T-helper 17 cell (primary cell): ENCODE data around the gene METTL26. TPM values are rescaled to one million over a fixed set of nuclear protein-coding genes. Genes with fewer than 3 reads are reported as not detected.
"Not testable (repeated sequence)": the region's sequence is repeated elsewhere in the genome, so short reads cannot be mapped to it uniquely, and the experiment has no call there.

Experiments
- ATAC-seq: fragments of 150-1000 bp; cut with Tn5 transposase; 2 replicates; pipeline ENCODE4 v1.10.0; 2021; ENCODE audit warnings: mild to moderate bottlenecking, moderate library complexity
- DNase-seq, 3 donors: peaks; one replicate each; pipeline versions ENCODE4 v3.0.0 to v3.0.0-alpha.2; 2020 to 2021
- H3K9me3 ChIP-seq: one replicate; pipeline ENCODE4 v1.7.0; 2013; ENCODE audit warnings: low read length, mild to moderate bottlenecking; ENCODE audit not compliant: control insufficient read depth, poor library complexity, severe bottlenecking
- H3K27ac Mint-ChIP-seq: one replicate; pipeline ENCODE4 v1.8.0; 2022; ENCODE audit warnings: mild to moderate bottlenecking, moderate library complexity, mixed read lengths
- H3K27me3 Mint-ChIP-seq: one replicate; pipeline ENCODE4 v1.8.0; 2022; ENCODE audit warnings: mixed read lengths
- H3K36me3 Mint-ChIP-seq: one replicate; pipeline ENCODE4 v1.8.0; 2022; ENCODE audit warnings: low read depth, mixed read lengths
- H3K4me1 Mint-ChIP-seq: one replicate; pipeline ENCODE4 v1.8.0; 2022; ENCODE audit warnings: mild to moderate bottlenecking, mixed read lengths
- H3K4me3 Mint-ChIP-seq: one replicate; pipeline ENCODE4 v1.8.0; 2022; ENCODE audit warnings: mild to moderate bottlenecking, moderate library complexity, mixed read lengths
- total RNA-seq, 4 donors: library from RNA in 2 of 4; stranded (reverse) in 2 of 4; gene quantifications; one replicate each; pipeline ENCODE4 v1.2.3 and lab custom pipeline; 2022 to 2026

Gene METTL26
- total RNA-seq, 2 donors from 2014 or later, result 39.2 to 40.4 TPM

DNA sequence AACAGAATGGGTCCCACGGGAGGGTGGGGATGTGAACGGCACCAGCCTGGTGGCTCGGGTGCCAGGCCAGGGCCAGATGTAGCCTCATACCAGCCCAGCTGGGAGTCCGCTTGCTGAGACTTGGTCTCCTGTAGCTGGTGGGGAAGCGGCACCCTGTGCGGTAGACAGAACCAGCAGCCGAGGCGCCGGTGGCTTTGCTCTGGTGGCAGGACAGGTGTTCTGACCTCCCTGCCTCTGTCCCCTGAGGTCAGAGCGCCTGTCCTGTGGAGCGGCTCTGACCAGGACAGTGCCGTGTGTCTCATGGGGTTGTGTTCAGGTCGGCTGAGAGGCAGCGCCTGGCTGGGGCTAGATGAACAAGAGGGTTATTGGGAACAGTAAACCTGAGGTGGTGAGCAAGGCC is 26.1 kb downstream of the METTL26 start:
- ATAC-seq, result no peak
- peaks cover 5% of the 10 kb centered on the region for H3K36me3 Mint-ChIP-seq
- H3K4me1 Mint-ChIP-seq, result peaks cover 13% of the 10 kb centered on the region
- H3K4me3 Mint-ChIP-seq, result no peak overlapping the region
- no peaks in the 10 kb centered on the region for H3K27me3 Mint-ChIP-seq
- no peak overlapping the region for H3K27ac Mint-ChIP-seq
- H3K9me3 ChIP-seq, result no peaks in the 10 kb centered on the region
- no peak for DNase-seq

DNA sequence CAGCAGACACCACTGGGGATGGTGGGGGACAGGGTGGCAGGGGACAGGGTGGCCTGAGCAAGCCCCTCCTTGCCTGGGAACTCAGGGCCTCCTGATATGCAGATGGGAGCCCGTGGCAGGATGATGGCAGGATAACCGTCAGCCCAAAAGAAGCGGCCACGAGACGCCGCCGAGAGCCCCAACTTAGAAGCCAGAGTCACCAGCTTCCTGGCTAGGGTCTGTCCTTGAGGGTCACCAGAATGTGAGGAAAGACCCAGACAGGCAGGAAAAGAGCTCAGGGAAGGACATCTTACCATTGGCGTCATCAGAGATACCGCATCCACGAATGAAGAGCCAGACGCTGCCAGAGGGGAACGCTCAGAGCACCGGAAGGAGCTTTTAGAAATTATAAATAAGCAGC is 26.8 kb downstream of the METTL26 start:
- no peak for ATAC-seq
- Mint-ChIP-seq H3K4me3 (no peak overlapping the region), H3K36me3 (no peaks in the 10 kb centered on the region), H3K27ac (peak overlapping the region; percentile 66), H3K4me1 (peaks cover 9% of the 10 kb centered on the region), H3K27me3 (no peaks in the 10 kb centered on the region)
- no peak for DNase-seq
- H3K9me3 ChIP-seq, result no peaks in the 10 kb centered on the region

DNA sequence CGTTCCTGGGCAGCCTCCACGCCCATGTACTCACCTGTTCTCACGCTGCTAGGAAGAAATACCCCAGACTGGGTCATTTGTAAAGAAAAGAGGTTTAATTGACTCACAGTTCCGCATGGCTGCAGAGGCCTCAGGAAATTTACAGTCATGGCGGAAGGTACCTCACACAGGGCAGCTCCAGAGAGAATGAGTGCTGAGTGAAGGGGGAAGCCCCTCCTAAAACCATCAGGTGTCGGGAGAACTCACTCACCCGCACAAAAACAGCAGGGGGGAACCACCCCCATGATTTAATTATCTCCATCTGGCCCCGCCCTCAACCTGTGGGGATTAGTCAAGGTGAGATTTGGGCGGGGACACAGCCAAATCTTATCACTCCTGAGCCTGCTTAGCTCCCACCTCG is 28.1 kb downstream of the METTL26 start:
- Mint-ChIP-seq H3K27ac (no peak overlapping the region), H3K4me3 (no peak overlapping the region), H3K36me3 (peaks cover 2% of the 10 kb centered on the region)

DNA sequence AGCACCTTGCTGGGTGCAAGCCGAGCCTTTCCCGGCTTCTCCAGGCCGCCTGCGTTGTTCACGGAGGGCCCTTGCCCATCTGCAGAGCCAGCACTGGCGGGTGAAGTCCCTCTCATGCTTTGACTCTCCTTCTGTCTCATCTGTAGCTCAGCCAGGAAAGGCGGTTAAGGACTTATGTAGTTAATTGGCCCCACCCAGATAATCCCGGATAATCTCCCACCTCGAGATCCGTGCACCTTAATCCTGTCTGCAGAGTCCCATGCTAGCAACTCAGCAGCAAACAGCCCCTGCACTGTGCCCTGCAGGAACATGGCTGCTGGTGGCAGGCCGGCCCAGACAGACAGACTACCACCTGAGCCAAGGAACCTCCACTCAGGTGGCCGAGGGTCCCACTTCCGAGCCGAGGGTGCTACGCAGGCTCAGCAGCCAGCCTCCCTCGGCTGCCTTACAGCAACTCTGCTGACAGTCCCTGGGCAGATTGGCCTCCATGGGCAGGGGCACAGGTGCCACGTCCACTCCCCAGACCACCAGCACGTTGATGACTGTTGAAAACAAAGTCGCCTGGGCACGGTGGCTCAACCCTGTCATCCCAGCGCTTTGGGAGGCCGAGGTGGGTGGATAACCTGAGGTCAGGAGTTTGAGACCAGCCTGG is 29.3 kb downstream of the METTL26 start:
- no peak overlapping the region for H3K27ac Mint-ChIP-seq
- ATAC-seq, result no peak
- H3K36me3 Mint-ChIP-seq, result peaks cover 2% of the 10 kb centered on the region
- H3K4me3 Mint-ChIP-seq, result no peak overlapping the region
- no peak for DNase-seq
- H3K4me1 Mint-ChIP-seq, result peaks cover 12% of the 10 kb centered on the region
- no peaks in the 10 kb centered on the region for H3K27me3 Mint-ChIP-seq
- H3K9me3 ChIP-seq, result no peaks in the 10 kb centered on the region

More for the DNA sequence above, 28.1 kb downstream of the METTL26 start:
- H3K27me3 Mint-ChIP-seq, result no peaks in the 10 kb centered on the region
- ATAC-seq (no peak), DNase-seq (no peak)
- H3K4me1 Mint-ChIP-seq, result peaks cover 12% of the 10 kb centered on the region
- no peaks in the 10 kb centered on the region for H3K9me3 ChIP-seq

DNA sequence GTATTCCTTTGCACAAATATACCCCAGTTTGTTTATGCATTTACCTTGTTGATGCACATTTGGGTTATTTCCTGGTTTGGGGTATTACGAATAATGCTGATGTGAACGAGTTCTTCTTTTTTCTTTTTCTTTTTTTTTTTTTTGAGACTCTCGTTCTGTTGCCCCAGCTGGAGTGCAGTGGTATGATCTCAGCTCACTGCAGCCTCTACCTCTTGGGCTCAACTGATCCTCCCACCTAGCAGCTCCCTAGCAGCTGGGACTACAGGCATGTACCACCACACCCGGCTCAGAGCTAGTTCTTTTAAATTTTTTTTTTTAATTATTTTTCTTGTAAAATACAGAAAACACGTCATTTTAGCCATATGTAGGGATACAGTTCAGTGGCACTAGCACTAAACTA is 32.2 kb downstream of the METTL26 start:
- Mint-ChIP-seq H3K4me1 (peaks cover 4% of the 10 kb centered on the region), H3K4me3 (no peak overlapping the region), H3K36me3 (peaks cover 2% of the 10 kb centered on the region), H3K27ac (no peak overlapping the region), H3K27me3 (no peaks in the 10 kb centered on the region)
- H3K9me3 ChIP-seq, result no peaks in the 10 kb centered on the region
- ATAC-seq (no peak), DNase-seq (no peak)

DNA sequence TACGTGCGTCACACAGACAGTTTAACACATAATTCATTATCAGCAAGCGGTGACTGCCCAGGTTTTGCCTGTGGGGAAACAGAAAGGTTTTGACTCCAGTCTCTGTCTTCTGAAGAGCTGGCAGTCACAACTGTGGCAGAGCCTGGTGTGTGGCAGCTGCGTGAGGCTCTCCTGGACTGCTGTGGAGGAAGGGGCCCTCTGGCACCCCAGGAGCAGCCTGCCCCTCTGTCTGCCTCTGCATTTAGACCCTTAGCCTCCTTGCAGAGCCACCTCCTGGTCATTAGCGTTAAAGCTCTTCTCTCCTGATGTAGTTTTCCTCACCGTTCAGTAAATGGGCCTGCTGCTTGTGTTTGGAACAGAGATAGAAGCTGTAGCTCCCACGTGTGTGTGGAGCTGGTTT is 35.3 kb downstream of the METTL26 start:
- Mint-ChIP-seq H3K36me3 (peaks cover 2% of the 10 kb centered on the region), H3K27me3 (no peaks in the 10 kb centered on the region), H3K4me1 (peaks cover 8% of the 10 kb centered on the region), H3K27ac (no peak overlapping the region), H3K4me3 (no peak overlapping the region)
- ATAC-seq (no peak), DNase-seq (no peak)
- H3K9me3 ChIP-seq, result no peaks in the 10 kb centered on the region

DNA sequence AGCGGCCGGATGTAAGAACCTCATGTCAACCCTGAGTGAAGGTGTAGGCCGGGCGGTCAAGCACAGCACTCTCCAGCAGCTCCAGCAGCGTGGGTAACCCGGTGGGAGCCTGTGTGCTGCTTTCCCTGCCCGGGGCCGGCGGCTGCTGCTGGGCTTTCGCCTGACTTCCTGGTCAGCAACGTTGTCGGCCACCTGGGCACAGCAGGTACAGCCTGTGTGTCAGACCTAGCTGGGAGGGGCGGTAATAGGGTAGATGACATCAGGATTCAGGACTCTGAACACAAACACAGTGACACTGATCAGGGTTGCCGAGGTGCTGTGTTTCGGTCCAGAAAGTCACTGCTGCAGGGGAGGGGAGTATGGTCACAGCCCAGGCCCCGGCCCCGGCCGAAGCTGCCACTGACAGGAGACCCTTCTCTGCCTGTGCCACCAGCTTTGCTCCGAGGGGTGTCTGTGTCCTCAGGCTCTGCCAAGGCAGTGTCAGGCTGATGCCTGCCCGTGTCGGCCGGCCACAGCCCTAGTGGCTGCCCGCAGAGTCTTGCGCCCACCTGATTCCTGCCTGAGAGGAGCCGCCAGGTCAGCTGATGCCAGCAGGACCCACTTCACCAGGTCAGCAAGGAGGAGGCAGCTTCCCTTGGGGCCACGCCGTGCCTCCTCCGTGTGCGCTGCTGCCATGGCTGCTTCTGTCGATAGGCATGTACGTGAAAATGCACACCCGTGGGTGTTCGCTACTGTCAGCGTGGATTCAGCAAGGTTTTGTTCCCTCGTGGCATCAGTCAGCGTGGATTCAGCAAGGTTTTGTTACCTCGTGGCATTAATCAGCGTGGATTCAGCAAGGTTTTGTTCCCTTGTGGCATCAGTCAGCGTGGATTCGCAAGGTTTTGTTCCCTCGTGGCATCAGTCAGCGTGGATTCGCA is 37.0 kb downstream of the METTL26 start:
- DNase-seq (no peak), ATAC-seq (no peak)
- Mint-ChIP-seq H3K27me3 (no peaks in the 10 kb centered on the region), H3K27ac (no peak overlapping the region), H3K4me3 (no peak overlapping the region), H3K4me1 (peaks cover 11% of the 10 kb centered on the region), H3K36me3 (peaks cover 2% of the 10 kb centered on the region)
- H3K9me3 ChIP-seq, result no peaks in the 10 kb centered on the region

DNA sequence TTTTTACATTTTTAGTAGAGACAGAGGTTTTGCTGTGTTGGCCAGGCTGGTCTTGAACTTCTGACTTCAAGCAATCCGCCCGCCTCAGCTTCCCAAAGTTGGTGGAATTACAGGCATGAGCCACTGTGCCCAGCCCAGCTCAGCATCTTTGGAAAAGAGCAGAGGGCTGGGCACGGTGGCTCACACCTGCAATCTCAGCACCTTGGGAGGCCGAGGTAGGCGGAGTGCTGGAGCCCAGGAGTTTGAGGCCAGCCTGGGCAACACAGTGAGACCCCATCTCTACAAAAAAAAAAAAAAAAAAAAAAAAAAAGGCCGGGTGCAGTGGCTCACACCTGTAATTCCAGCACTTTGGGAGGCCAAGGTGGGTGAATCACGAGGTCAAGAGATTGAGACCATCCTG is 38.5 kb downstream of the METTL26 start:
- not testable (repeated sequence) for ATAC-seq, H3K9me3 ChIP-seq, H3K27me3 Mint-ChIP-seq, H3K36me3 Mint-ChIP-seq, DNase-seq, H3K4me3 Mint-ChIP-seq, H3K27ac Mint-ChIP-seq
- H3K4me1 Mint-ChIP-seq, result peaks cover 14% of the 10 kb centered on the region

DNA sequence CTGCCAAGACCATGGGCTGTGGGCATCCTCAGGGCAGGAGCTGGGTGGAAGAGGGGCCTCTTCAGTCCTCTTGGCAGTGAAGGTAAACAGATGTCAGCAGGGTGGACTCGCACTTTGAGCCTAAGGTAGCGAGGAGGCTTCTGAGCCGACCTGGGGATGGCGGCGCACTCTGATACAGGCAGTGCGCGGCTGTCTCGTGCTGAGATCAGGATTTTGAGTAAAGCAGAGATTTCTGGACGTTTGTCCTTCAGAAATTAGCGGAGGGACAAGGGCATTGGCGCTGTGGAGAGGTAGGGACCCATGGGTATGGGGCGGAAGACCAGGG is 39.4 kb downstream of the METTL26 start:
- H3K36me3 Mint-ChIP-seq, result no peaks in the 10 kb centered on the region
- no peaks in the 10 kb centered on the region for H3K27me3 Mint-ChIP-seq
- H3K27ac Mint-ChIP-seq, result no peak overlapping the region
- H3K4me1 Mint-ChIP-seq, result peaks cover 19% of the 10 kb centered on the region
- no peak overlapping the region for H3K4me3 Mint-ChIP-seq
- no peak for DNase-seq
- H3K9me3 ChIP-seq, result no peaks in the 10 kb centered on the region
- no peak for ATAC-seq

DNA sequence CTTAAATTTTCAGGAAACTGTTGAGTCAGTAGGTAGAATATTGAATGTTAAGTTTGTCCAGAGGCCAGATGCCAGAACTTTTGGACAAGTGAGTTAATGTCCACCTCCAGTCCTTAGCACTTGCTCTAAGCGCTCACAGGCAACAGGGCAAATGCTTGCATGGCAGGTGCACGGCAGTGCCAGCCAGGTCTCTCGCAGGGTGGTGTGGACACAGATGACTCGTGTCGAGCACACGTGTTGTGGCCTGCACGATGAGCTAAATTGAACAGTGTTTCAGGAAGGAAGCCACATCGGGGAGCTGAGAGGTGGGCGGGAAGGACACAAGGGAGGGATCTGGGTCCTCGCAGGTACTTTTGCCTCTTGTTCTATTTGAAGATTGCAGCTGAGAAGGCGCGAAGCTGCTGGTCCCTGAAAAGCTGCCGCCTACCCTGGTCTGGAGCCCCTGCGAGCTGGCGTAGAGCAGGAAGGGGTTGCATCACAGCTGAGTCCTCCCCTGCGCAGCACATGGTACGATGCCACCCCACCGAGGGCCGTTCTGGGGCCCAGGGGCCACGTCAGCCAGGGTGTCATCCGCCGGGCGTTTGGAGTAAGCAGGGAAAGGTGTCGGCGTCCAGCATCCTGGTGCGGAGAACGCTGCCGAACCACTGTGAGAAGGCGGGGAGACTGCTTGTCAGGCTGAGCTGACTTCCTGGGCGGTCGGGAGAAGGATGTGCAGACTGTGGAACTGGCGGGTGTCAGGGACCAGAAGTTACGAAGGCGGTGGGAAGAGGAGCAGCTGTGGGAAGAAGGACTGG is 40.0 kb downstream of the METTL26 start:
- H3K27ac Mint-ChIP-seq, result no peak overlapping the region
- peaks cover 22% of the 10 kb centered on the region for H3K4me1 Mint-ChIP-seq
- no peaks in the 10 kb centered on the region for H3K27me3 Mint-ChIP-seq
- H3K4me3 Mint-ChIP-seq, result no peak overlapping the region
- H3K36me3 Mint-ChIP-seq, result no peaks in the 10 kb centered on the region
- H3K9me3 ChIP-seq, result no peaks in the 10 kb centered on the region
- DNase-seq (no peak), ATAC-seq (no peak)

DNA sequence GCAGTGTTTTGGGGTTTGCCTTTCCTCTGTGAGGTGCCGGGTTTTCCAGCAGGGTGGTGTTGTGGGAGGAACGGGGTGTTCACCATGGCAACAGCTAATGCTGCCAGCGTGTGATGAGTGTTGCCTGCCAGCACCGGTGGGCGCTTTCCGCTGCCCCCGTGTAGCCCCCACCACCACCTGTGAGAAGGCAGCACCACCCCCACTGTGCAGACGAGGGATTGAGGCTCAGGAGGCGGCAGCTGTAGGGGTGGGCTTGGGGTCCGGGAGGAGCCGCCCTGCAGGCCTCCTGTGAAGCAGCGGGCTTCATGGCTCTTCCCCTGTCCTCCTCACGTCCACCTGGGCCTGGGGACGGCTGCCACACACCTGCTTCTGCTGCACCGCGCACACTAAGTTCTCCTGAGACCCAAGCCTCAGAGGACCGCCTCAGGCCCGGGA is 41.0 kb downstream of the METTL26 start:
- H3K4me3 Mint-ChIP-seq, result no peak overlapping the region
- DNase-seq (no peak), ATAC-seq (no peak)
- H3K36me3 Mint-ChIP-seq, result no peaks in the 10 kb centered on the region
- H3K9me3 ChIP-seq, result no peaks in the 10 kb centered on the region
- H3K27ac Mint-ChIP-seq, result peak overlapping the region; percentile 60
- peaks cover 29% of the 10 kb centered on the region for H3K4me1 Mint-ChIP-seq
- H3K27me3 Mint-ChIP-seq, result no peaks in the 10 kb centered on the region

DNA sequence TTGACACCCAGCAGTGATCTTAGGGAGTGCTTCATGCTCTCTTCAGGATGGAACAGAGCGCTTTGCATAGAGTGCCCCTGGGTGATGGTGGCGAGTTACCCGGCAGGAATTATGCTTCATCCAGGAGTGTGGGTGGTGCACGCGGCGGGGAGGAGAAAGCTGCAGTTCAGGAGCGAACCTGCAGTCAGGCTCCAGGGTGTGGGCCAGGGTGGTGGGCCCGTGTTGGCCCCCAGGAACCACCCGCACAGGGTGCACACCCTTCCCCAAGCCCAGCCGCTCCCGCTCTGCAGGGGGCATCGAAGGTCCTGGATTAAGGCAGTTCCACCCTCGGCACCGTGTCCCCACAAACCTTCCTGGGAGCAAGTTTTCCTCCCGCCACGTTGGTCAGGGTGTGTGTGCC is 42.3 kb downstream of the METTL26 start:
- DNase-seq (no peak), ATAC-seq (no peak)
- H3K36me3 Mint-ChIP-seq, result peaks cover 3% of the 10 kb centered on the region
- H3K27me3 Mint-ChIP-seq, result no peaks in the 10 kb centered on the region
- no peak overlapping the region for H3K4me3 Mint-ChIP-seq
- H3K9me3 ChIP-seq, result no peaks in the 10 kb centered on the region
- H3K27ac Mint-ChIP-seq, result no peak overlapping the region
- peaks cover 31% of the 10 kb centered on the region for H3K4me1 Mint-ChIP-seq

DNA sequence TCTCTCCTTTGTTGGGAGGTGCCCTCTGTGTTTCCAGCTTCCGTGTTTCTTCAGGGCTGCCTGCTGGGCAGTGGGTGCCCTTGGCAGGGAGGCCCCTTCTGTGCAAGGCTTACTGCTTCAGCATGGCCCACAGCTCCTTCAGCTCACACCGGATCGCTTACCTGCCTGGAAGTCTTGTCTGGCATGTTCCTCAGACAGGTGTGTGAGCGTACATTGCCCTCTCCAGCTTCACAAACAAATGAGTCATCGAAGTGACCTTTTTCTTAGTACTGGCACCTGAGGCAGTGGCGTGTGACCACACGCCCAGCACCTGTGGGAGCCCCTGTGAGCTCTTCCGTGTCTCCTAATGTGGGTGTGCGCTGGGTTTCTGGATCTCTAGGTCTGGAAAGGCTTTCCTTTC is 42.7 kb downstream of the METTL26 start:
- no peak for DNase-seq
- H3K9me3 ChIP-seq, result no peaks in the 10 kb centered on the region
- Mint-ChIP-seq H3K27me3 (no peaks in the 10 kb centered on the region), H3K4me3 (no peak overlapping the region), H3K27ac (no peak overlapping the region), H3K4me1 (peaks cover 33% of the 10 kb centered on the region), H3K36me3 (peaks cover 3% of the 10 kb centered on the region)
- ATAC-seq, result no peak
